A549 treated with AZD2906 at 1 μM for 4 hours (cell line): ENCODE measurements around the gene CHRNB4. TPM values are rescaled to one million over a fixed set of nuclear protein-coding genes. Genes with fewer than 3 reads are reported as not detected.

Source experiments
- total RNA-seq: library from RNA; stranded (reverse); fragments of 200-300 nt; extraction: Qiagen RNA extraction; gene quantifications from 5 replicates; pipeline ENCODE4 v1.2.3, GENCODE V29; 2022

Gene CHRNB4, protein sequence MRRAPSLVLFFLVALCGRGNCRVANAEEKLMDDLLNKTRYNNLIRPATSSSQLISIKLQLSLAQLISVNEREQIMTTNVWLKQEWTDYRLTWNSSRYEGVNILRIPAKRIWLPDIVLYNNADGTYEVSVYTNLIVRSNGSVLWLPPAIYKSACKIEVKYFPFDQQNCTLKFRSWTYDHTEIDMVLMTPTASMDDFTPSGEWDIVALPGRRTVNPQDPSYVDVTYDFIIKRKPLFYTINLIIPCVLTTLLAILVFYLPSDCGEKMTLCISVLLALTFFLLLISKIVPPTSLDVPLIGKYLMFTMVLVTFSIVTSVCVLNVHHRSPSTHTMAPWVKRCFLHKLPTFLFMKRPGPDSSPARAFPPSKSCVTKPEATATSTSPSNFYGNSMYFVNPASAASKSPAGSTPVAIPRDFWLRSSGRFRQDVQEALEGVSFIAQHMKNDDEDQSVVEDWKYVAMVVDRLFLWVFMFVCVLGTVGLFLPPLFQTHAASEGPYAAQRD
- 0.53 to 1.5 TPM (median 0.77 TPM) in 5 replicates for total RNA-seq

DNA sequence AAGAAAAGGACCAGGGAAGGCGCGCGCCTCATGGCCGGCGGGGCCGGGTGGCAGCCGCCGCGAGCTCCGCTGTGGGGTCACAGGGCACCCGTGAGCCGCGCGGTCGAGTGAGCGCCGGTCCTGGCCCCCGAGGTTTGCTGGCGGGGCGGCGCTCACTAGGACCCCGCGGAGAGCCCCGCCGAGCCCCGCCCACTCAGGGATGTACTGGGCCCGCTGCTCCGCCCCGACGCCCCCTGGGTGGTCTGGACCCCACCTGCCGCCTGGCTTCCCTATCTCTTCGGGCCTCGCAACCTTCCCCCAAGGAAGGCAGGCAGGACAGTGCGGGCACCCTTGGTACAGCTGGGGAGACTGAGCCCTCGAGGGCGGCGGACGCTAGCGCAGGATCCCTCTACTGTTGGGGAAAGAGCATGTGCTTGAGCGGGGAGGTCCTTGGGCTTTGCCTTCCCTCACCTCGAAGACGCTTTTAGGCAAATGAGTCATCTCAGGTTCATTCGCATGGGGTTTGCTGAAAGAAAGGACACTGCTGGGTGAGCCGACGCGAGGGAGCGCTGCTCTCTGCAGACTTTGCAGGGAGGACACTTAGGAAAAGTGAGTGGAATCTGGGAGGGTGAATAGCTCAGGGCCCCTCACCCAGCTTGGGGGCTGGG is at the start of gene CHRNB4:
CHRNB4 (minus strand) TSS at position 109 of the 647 bp plus-strand sequence; CDS start at position 32, 77 bp downstream.

DNA sequence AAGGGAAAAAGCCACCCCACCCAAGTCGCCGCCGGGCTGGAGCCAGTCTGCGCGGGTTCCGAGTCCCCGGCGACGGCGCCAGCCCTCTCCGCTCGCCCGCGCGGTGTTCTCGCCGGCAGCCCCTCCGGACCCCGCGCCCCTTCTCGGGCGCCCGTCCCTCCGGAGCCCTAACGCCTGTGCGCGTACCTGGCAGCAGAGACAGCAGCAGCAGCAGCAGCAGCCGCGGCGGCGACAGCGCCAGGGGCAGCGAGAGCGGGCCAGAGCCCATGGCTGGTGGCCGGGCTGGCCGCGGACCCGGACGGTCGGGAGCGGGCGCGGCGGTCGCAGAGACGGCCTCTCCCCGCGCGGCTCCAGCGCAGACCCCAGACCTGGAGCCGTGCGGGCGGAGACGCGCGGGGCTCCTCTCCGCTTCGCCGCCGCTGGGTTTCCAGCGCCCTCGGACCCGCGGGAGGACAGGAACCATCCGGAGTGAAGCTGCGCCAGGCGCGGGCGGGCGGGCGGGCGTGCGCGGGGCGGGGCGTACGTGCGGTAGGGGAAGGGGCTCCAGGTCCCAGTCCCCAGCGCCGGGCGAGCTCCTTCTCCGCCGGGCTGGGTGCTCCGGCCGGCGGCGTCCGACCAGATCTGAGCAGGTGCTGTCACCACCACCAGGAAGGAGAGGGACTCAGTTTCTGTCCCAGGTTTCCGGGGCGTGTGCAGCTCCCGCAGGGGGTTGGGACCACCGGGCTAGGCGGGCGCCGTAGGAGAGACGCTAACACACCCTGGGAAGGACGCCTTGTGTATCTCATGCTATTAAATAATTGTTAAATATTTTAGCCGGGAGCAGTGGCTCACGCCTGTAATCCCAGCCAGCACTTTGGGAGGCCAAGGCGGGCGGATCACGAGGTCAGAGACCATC is 20.2 kb downstream of the CHRNB4 start, which contains the start of gene CHRNA3:
CHRNA3 (minus strand) TSS at position 470 of the 895 bp plus-strand sequence; CDS start at position 268, 202 bp downstream.

Other genes with a start within 250 kb of the CHRNB4 start
- 31.9 to 44.9 TPM (median 40.6 TPM) in 5 replicates for gene IREB2, start 203.0 kb downstream of the CHRNB4 start, total RNA-seq
- 5.8 to 8.9 TPM (median 6.3 TPM) in 5 replicates for gene HYKK, start 133.6 kb downstream of the CHRNB4 start, total RNA-seq
- 344 to 481 TPM (median 370 TPM) in 5 replicates for gene PSMA4, start 100.8 kb downstream of the CHRNB4 start, total RNA-seq
- gene CHRNA5, start 75.7 kb downstream of the CHRNB4 start, total RNA-seq = 29.1 to 30.2 TPM (median 29.3 TPM) in 5 replicates
- gene CHRNA3, start 20.2 kb downstream of the CHRNB4 start, total RNA-seq = 0.30 to 0.71 TPM (median 0.33 TPM) in 5 replicates
- gene ADAMTS7, start 170.3 kb upstream of the CHRNB4 start, total RNA-seq = 5.8 to 9.9 TPM (median 8.8 TPM) in 5 replicates
- 338 to 660 TPM (median 361 TPM) in 5 replicates for gene MORF4L1, start 231.7 kb upstream of the CHRNB4 start, total RNA-seq